Measurements from ENCODE around the gene OTX2. TPM values are rescaled to one million over a fixed set of nuclear protein-coding genes. Genes with fewer than 3 reads are reported as not detected.

The OTX2 gene
- polyA plus RNA-seq, 1 of the 3 experiments (the other 2 are of a cell fraction): not detected

DNA sequence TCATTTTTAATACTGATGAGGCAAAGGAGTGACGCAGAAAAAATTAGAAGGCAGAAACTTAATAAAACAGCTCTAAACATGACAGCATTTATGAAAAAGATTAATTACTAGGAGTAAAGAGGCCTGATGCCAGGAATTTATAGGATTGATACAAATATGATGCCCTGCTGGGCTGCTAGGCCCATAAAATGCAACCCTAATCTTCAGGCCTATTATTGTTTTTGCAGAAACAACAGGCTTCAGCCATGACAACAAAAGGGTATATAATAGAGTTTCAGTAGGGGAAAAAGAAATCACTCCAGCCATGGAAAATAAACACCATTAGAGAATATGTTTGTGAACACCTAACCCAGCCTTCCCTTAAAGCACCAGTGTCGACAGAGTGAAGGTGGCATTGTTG lies 50.6 kb downstream of the OTX2 start (continued):
- TF ChIP-seq IRF3 (IDR thresholded peaks at IDR 0.05; ENCODE audit: low read depth, low read length) (no peak), GABPA (IDR thresholded peaks at IDR 0.05; ENCODE audit: low read depth) (no peak), TCF12 (IDR thresholded peaks at IDR 0.05) (no peak)

- H3K9me2 ChIP-seq: no peaks in the 10 kb centered on the region
- no peak overlapping the region for H3K4me3 ChIP-seq (ENCODE audit: low read depth in 2 of 2, low read length in 1 of 2)
- no peak overlapping the region for H3K4me2 ChIP-seq
- no peaks in the 10 kb centered on the region for H4K20me1 ChIP-seq (ENCODE audit: insufficient read depth)
- H3K36me3 ChIP-seq (replicated peaks in 1 of 2; ENCODE audit: control insufficient read depth in 1 of 2, insufficient read depth in 2 of 2, low read length in 1 of 2): no peaks in the 10 kb centered on the region
- H3F3A ChIP-seq (replicated peaks; ENCODE audit: insufficient read depth): no peaks in the 10 kb centered on the region
- no peak for DNase-seq
- H3K9ac ChIP-seq: no peak overlapping the region
- H3K27ac ChIP-seq (ENCODE audit: low read depth in 2 of 2, low read length in 1 of 2): no peak overlapping the region
- no peak for TF ChIP-seq POLR2AphosphoS5 (IDR thresholded peaks at IDR 0.05; ENCODE audit: low read depth, low read length)
- no peak for TF ChIP-seq TCF12 (IDR thresholded peaks at IDR 0.05)
- no peak for TF ChIP-seq FOSL2 (IDR thresholded peaks at IDR 0.05; ENCODE audit: borderline replicate concordance, low read depth)
- no peak for TF ChIP-seq TEAD4 (IDR thresholded peaks at IDR 0.05; ENCODE audit: borderline replicate concordance, insufficient read depth)
- TF ChIP-seq GABPA (IDR thresholded peaks at IDR 0.05; ENCODE audit: low read depth): no peak
- TF ChIP-seq, protein P1, sequence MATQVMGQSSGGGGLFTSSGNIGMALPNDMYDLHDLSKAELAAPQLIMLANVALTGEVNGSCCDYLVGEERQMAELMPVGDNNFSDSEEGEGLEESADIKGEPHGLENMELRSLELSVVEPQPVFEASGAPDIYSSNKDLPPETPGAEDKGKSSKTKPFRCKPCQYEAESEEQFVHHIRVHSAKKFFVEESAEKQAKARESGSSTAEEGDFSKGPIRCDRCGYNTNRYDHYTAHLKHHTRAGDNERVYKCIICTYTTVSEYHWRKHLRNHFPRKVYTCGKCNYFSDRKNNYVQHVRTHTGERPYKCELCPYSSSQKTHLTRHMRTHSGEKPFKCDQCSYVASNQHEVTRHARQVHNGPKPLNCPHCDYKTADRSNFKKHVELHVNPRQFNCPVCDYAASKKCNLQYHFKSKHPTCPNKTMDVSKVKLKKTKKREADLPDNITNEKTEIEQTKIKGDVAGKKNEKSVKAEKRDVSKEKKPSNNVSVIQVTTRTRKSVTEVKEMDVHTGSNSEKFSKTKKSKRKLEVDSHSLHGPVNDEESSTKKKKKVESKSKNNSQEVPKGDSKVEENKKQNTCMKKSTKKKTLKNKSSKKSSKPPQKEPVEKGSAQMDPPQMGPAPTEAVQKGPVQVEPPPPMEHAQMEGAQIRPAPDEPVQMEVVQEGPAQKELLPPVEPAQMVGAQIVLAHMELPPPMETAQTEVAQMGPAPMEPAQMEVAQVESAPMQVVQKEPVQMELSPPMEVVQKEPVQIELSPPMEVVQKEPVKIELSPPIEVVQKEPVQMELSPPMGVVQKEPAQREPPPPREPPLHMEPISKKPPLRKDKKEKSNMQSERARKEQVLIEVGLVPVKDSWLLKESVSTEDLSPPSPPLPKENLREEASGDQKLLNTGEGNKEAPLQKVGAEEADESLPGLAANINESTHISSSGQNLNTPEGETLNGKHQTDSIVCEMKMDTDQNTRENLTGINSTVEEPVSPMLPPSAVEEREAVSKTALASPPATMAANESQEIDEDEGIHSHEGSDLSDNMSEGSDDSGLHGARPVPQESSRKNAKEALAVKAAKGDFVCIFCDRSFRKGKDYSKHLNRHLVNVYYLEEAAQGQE (IDR thresholded peaks at IDR 0.05; ENCODE audit: low read depth, low read length): no peak
- no peak for TF ChIP-seq EP300 (IDR thresholded peaks at IDR 0.05; ENCODE audit: borderline replicate concordance in 1 of 2, low read depth in 1 of 2, low read length in 1 of 2)
- TF ChIP-seq CTCF (IDR thresholded peaks at IDR 0.05): no peak
- TF ChIP-seq MAX (IDR thresholded peaks at IDR 0.05; ENCODE audit: low read depth): no peak
- no peak for TF ChIP-seq YY1 (IDR thresholded peaks at IDR 0.05; ENCODE audit: low read depth)
- TF ChIP-seq MXI1 (IDR thresholded peaks at IDR 0.05; ENCODE audit: low read depth, low read length): no peak
- no peak for TF ChIP-seq JUND (IDR thresholded peaks at IDR 0.05)
- TF ChIP-seq RXRA (IDR thresholded peaks at IDR 0.05; ENCODE audit: borderline replicate concordance, low read depth): no peak
- no peak for TF ChIP-seq ELF1 (IDR thresholded peaks at IDR 0.05)
- TF ChIP-seq, protein P2, sequence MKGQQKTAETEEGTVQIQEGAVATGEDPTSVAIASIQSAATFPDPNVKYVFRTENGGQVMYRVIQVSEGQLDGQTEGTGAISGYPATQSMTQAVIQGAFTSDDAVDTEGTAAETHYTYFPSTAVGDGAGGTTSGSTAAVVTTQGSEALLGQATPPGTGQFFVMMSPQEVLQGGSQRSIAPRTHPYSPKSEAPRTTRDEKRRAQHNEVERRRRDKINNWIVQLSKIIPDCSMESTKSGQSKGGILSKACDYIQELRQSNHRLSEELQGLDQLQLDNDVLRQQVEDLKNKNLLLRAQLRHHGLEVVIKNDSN (IDR thresholded peaks at IDR 0.05; ENCODE audit: borderline replicate concordance, low read depth): no peak
- TF ChIP-seq, protein P3, sequence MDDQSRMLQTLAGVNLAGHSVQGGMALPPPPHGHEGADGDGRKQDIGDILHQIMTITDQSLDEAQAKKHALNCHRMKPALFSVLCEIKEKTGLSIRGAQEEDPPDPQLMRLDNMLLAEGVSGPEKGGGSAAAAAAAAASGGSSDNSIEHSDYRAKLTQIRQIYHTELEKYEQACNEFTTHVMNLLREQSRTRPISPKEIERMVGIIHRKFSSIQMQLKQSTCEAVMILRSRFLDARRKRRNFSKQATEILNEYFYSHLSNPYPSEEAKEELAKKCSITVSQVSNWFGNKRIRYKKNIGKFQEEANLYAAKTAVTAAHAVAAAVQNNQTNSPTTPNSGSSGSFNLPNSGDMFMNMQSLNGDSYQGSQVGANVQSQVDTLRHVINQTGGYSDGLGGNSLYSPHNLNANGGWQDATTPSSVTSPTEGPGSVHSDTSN (IDR thresholded peaks at IDR 0.05): no peak
- no peak for TF ChIP-seq SMC3 (IDR thresholded peaks at IDR 0.05; ENCODE audit: low read depth, low read length)
- ChIA-PET CTCF (no interaction called here), POLR2A (no interaction called here)
- H3K79me2 ChIP-seq (ENCODE audit: insufficient read depth): no peaks in the 10 kb centered on the region
- WGBS (ENCODE audit: low lambda C conversion rate): 25% methylated on average over 5 of the region's 5 CpGs
- H3K9me3 ChIP-seq: no peaks in the 10 kb centered on the region
- H3K27me3 ChIP-seq (ENCODE audit: insufficient read depth): no peaks in the 10 kb centered on the region
- no peak overlapping the region for H2AFZ ChIP-seq (ENCODE audit: low read depth)
- no peaks in the 10 kb centered on the region; a peak in 1 of 4 replicates for H3K4me1 ChIP-seq (ENCODE audit: control insufficient read depth in 1 of 2, insufficient read depth in 2 of 2, low read depth in 1 of 2, low read length in 1 of 2)
These were observed 51.2 kb downstream of the OTX2 start for GRCh38 chr14:56759094-56759493.
